ENCODE measurements around the gene HSP90AB1. TPM values are rescaled to one million over a fixed set of nuclear protein-coding genes. Genes with fewer than 3 reads are reported as not detected.

Gene HSP90AB1
- polyA plus RNA-seq, 1 donor from 2014 or later, result 522 TPM

GRCh38 chr6:44247338-44248302, 719 bp downstream of the HSP90AB1 start:
- TF ChIP-seq EZH2 (IDR thresholded peaks at IDR 0.05; ENCODE audit: borderline replicate concordance, insufficient read depth, low read length, poor library complexity, severe bottlenecking) (no peak), REST (IDR thresholded peaks at IDR 0.05; ENCODE audit: borderline replicate concordance) (no peak), EP300 (conservative IDR thresholded peaks at IDR 0.05; ENCODE audit: poor library complexity, severe bottlenecking) (peak; percentile 68), RAD21 (conservative IDR thresholded peaks at IDR 0.05) (no peak), POLR2AphosphoS5 (IDR thresholded peaks at IDR 0.05) (peak; percentile 11), SMC3 (conservative IDR thresholded peaks at IDR 0.05; ENCODE audit: poor library complexity) (peak; percentile 15), CTCF (IDR thresholded peaks at IDR 0.05; ENCODE audit: poor library complexity, severe bottlenecking) (no peak), TAF1 (IDR thresholded peaks at IDR 0.05; ENCODE audit: low read depth) (no peak), MXI1 (conservative IDR thresholded peaks at IDR 0.05; ENCODE audit: poor library complexity, severe bottlenecking) (peak; percentile 99)
- H3K9me2 ChIP-seq (ENCODE audit: insufficient read depth, low read length), result no peaks in the 10 kb centered on the region
- peak overlapping the region; percentile 81 for H3K4me2 ChIP-seq (ENCODE audit: low read length)
- H3K79me2 ChIP-seq (replicated peaks; ENCODE audit: insufficient read depth, low read length), result peaks cover 46% of the 10 kb centered on the region
- peaks cover 5% of the 10 kb centered on the region for H4K20me1 ChIP-seq (ENCODE audit: insufficient read depth)
- H3K27me3 ChIP-seq (ENCODE audit: insufficient read depth, low read depth, low read length), result no peaks in the 10 kb centered on the region
- no peaks in the 10 kb centered on the region for H3F3A ChIP-seq (ENCODE audit: insufficient read depth, low read length, poor library complexity, severe bottlenecking)
- H3K9me3 ChIP-seq (ENCODE audit: low read length), result no peaks in the 10 kb centered on the region
- H3K4me3 ChIP-seq (ENCODE audit: low read length), result peak overlapping the region; percentile 99
- H3K36me3 ChIP-seq (ENCODE audit: insufficient read depth, low read length), result peaks cover 16% of the 10 kb centered on the region
- H3K27ac ChIP-seq (ENCODE audit: low read length), result peak overlapping the region; percentile 94
- peak overlapping the region; percentile 38 for H2AFZ ChIP-seq (ENCODE audit: low read depth, low read length)
- H3K9ac ChIP-seq (ENCODE audit: low read length), result peak overlapping the region; percentile 93

GRCh38 chr6:44248579-44248978, 1.7 kb downstream of the HSP90AB1 start:
- Histone ChIP-seq H3K9me2 (ENCODE audit: insufficient read depth, low read length) (no peaks in the 10 kb centered on the region), H3K4me2 (ENCODE audit: low read length) (peak overlapping the region; percentile 81), H3K79me2 (replicated peaks; ENCODE audit: insufficient read depth, low read length) (peaks cover 46% of the 10 kb centered on the region), H3K9me3 (ENCODE audit: low read length) (no peaks in the 10 kb centered on the region), H3K27me3 (ENCODE audit: insufficient read depth, low read depth, low read length) (no peaks in the 10 kb centered on the region), H4K20me1 (ENCODE audit: insufficient read depth) (peaks cover 5% of the 10 kb centered on the region), H3K9ac (ENCODE audit: low read length) (peak overlapping the region; percentile 93), H3F3A (ENCODE audit: insufficient read depth, low read length, poor library complexity, severe bottlenecking) (no peaks in the 10 kb centered on the region), H3K36me3 (ENCODE audit: insufficient read depth, low read length) (peaks cover 16% of the 10 kb centered on the region), H2AFZ (ENCODE audit: low read depth, low read length) (no peak overlapping the region), H3K27ac (ENCODE audit: low read length) (peak overlapping the region; percentile 94), H3K4me3 (ENCODE audit: low read length) (peak overlapping the region; percentile 99)
- TF ChIP-seq POLR2AphosphoS5 (IDR thresholded peaks at IDR 0.05) (no peak), RAD21 (conservative IDR thresholded peaks at IDR 0.05) (no peak), MXI1 (conservative IDR thresholded peaks at IDR 0.05; ENCODE audit: poor library complexity, severe bottlenecking) (no peak), CTCF (IDR thresholded peaks at IDR 0.05; ENCODE audit: poor library complexity, severe bottlenecking) (no peak), TAF1 (IDR thresholded peaks at IDR 0.05; ENCODE audit: low read depth) (no peak), SMC3 (conservative IDR thresholded peaks at IDR 0.05; ENCODE audit: poor library complexity) (no peak)

Measured in neural cell (in vitro differentiated cells).